ENCODE data around the gene DHH.

DNA sequence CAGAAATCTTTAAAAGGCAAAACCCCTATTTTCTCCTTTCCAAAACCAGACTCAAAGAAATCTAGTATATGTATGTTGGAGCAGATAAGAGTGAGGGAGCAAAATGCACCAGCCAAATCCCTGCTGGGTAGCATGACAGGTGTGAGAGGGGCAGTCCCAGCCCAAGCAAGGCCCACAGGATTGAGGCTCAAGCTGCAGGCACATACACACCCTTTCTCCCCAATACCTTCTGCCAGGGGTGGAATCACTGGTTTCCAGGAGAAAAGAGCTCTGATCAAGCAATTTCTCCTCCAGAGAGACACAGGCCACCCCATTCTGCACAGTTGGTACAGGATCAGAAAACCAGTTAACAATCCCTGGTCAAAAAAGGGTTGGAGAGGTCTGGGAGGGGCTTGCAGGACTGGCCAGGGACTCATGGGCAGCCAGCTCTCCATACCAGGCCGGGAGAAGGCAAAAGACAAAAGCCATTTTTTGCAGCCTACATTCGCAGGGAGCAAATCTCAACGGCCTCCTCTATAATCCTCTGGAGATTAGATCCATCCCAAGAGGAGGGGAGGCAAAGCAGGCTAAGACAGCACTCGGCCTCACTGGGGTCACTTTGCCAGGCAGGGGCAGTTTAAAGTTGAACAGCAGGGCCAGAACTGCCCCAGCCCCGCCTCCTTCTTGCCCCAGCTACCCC is 36.1 kb downstream of the DHH start:
- TF ChIP-seq TAF1 (IDR thresholded peaks at IDR 0.05; ENCODE audit: borderline replicate concordance, insufficient read depth, low read length) = no peak
- TF ChIP-seq, protein P1, sequence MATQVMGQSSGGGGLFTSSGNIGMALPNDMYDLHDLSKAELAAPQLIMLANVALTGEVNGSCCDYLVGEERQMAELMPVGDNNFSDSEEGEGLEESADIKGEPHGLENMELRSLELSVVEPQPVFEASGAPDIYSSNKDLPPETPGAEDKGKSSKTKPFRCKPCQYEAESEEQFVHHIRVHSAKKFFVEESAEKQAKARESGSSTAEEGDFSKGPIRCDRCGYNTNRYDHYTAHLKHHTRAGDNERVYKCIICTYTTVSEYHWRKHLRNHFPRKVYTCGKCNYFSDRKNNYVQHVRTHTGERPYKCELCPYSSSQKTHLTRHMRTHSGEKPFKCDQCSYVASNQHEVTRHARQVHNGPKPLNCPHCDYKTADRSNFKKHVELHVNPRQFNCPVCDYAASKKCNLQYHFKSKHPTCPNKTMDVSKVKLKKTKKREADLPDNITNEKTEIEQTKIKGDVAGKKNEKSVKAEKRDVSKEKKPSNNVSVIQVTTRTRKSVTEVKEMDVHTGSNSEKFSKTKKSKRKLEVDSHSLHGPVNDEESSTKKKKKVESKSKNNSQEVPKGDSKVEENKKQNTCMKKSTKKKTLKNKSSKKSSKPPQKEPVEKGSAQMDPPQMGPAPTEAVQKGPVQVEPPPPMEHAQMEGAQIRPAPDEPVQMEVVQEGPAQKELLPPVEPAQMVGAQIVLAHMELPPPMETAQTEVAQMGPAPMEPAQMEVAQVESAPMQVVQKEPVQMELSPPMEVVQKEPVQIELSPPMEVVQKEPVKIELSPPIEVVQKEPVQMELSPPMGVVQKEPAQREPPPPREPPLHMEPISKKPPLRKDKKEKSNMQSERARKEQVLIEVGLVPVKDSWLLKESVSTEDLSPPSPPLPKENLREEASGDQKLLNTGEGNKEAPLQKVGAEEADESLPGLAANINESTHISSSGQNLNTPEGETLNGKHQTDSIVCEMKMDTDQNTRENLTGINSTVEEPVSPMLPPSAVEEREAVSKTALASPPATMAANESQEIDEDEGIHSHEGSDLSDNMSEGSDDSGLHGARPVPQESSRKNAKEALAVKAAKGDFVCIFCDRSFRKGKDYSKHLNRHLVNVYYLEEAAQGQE (IDR thresholded peaks at IDR 0.05; ENCODE audit: insufficient read depth in 1 of 2, low read depth in 2 of 2, low read length in 2 of 2) = no peak
- TF ChIP-seq POLR2AphosphoS5 (IDR thresholded peaks at IDR 0.05; ENCODE audit: low read depth, low read length) = no peak
- no peak for TF ChIP-seq SIN3A (IDR thresholded peaks at IDR 0.05; ENCODE audit: borderline replicate concordance, insufficient read depth, low read length)

Data from PFSK-1 (cell line).